Hematopoietic multipotent progenitor cell treated with erythropoietin and hydrocortisone succinate and interleukin-3 and kit ligand, for 17 days (in vitro differentiated cells): ENCODE results near the gene SLC45A1.
"Not testable (repeated sequence)": the region's sequence is repeated elsewhere in the genome, so short reads cannot be mapped to it uniquely, and the experiment has no call there.

Source experiments
- DNase-seq: peaks from one replicate; pipeline ENCODE4 v3.0.0-alpha.2; 2015; ENCODE audit warnings: low spot score

The SLC45A1 gene

GRCh38 chr1:8367571-8368194 lies 49.8 kb downstream of the SLC45A1 start:
- DNase-seq: no peak

- no peak for DNase-seq
These were observed 51.2 kb downstream of the SLC45A1 start for GRCh38 chr1:8368956-8369639.

- DNase-seq: no peak
These were observed 52.4 kb downstream of the SLC45A1 start for GRCh38 chr1:8370046-8370881.

- no peak for DNase-seq
These were observed 53.0 kb downstream of the SLC45A1 start for GRCh38 chr1:8370905-8371315.

- no peak for DNase-seq
These were observed 53.6 kb downstream of the SLC45A1 start for GRCh38 chr1:8371372-8371991.

- DNase-seq: no peak
These were observed 55.2 kb downstream of the SLC45A1 start for GRCh38 chr1:8373125-8373524.

GRCh38 chr1:8373581-8374241 lies 55.8 kb downstream of the SLC45A1 start:
- DNase-seq: no peak

- DNase-seq: no peak
These were observed 56.4 kb downstream of the SLC45A1 start for GRCh38 chr1:8374356-8374755.

- DNase-seq: no peak
These were observed 56.9 kb downstream of the SLC45A1 start for GRCh38 chr1:8374812-8375211.

GRCh38 chr1:8376358-8376840 lies 58.5 kb downstream of the SLC45A1 start:
- no peak for DNase-seq

- no peak for DNase-seq
These were observed 59.5 kb downstream of the SLC45A1 start for GRCh38 chr1:8377271-8377981.

GRCh38 chr1:8378178-8378577 lies 60.3 kb downstream of the SLC45A1 start:
- no peak for DNase-seq

- DNase-seq: no peak
These were observed 61.1 kb downstream of the SLC45A1 start for GRCh38 chr1:8378981-8379470.

GRCh38 chr1:8379513-8380186 lies 61.7 kb downstream of the SLC45A1 start:
- no peak for DNase-seq

GRCh38 chr1:8380310-8380709 lies 62.4 kb downstream of the SLC45A1 start:
- not testable (repeated sequence) for DNase-seq

- DNase-seq: no peak
These were observed 63.7 kb downstream of the SLC45A1 start for GRCh38 chr1:8381618-8382017.

- DNase-seq: no peak
These were observed 64.2 kb downstream of the SLC45A1 start for GRCh38 chr1:8382051-8382505.

- no peak for DNase-seq
These were observed 64.9 kb downstream of the SLC45A1 start for GRCh38 chr1:8382608-8383505.

GRCh38 chr1:8384088-8384487 lies 66.2 kb downstream of the SLC45A1 start:
- no peak for DNase-seq
